Measurements from ENCODE around the gene BRD1. TPM values are rescaled to one million over a fixed set of nuclear protein-coding genes. Genes with fewer than 3 reads are reported as not detected.
A peak's percentile ranks its signal among the peaks of the same experiment; 100 is the strongest.

The BRD1 gene
- total and polyA plus RNA-seq, 7 experiments from 2014 or later, result 2.8 to 130 (median 84.5) TPM

GRCh38 chr22:49726701-49727101, 101.0 kb downstream of the BRD1 start:
- Mint-ChIP-seq H3K9me3 (peaks cover 0 to 2% (median 0%) of the 10 kb centered on the region in 11 donors), H3K4me1 (peaks cover 3 to 39% (median 23%) of the 10 kb centered on the region in 7 donors), H3K36me3 (peaks cover 0 to 4% (median 0%) of the 10 kb centered on the region in 5 donors), H3K4me3 (peak overlapping the region in 1 of 10 donors; percentile 16), H3K27ac (no peak overlapping the region), H3K27me3 (peaks cover 24 to 48% (median 29%) of the 10 kb centered on the region in 5 donors)
- Histone ChIP-seq H3K27ac (ENCODE audit: low read depth, low read length) (no peak overlapping the region), H3K4me1 (ENCODE audit: control insufficient read depth in 2 of 2, insufficient read depth in 2 of 2, low read length in 2 of 2) (peaks cover 5 to 10% of the 10 kb centered on the region in 2 donors), H3K36me3 (ENCODE audit: control insufficient read depth in 2 of 3, insufficient read depth in 3 of 3, low read length in 3 of 3) (no peaks in the 10 kb centered on the region), H3K27me3 (ENCODE audit: control insufficient read depth in 2 of 2, insufficient read depth in 2 of 2, low read length in 2 of 2) (peaks cover 0 to 5% of the 10 kb centered on the region in 2 donors), H3K4me3 (ENCODE audit: low read length) (no peak overlapping the region), H3K9me3 (ENCODE audit: control insufficient read depth in 2 of 3, low read length in 3 of 3) (no peaks in the 10 kb centered on the region)
- DNase-seq, result no peak
- CTCF ChIA-PET, result interaction anchor here (0.5 kb wide), 1 partner anchor 251 kb away, joined by 3 read pairs; no protein-coding TSS in a partner anchor
- POLR2A ChIA-PET, result no interaction called here
- intact Hi-C loops (cut with micrococcal nuclease), result no loop called here
- ATAC-seq, result no peak

- H3K27me3 Mint-ChIP-seq, result peaks cover 20 to 43% (median 28%) of the 10 kb centered on the region in 5 donors
- H3K4me3 Mint-ChIP-seq, result peak overlapping the region in 7 of 10 donors; percentile 16 to 91 (median 29)
- Histone ChIP-seq H3K4me3 (ENCODE audit: low read length) (no peak overlapping the region), H3K27ac (ENCODE audit: low read depth, low read length) (no peak overlapping the region), H3K36me3 (ENCODE audit: control insufficient read depth in 2 of 3, insufficient read depth in 3 of 3, low read length in 3 of 3) (no peaks in the 10 kb centered on the region), H3K4me1 (ENCODE audit: control insufficient read depth in 2 of 2, insufficient read depth in 2 of 2, low read length in 2 of 2) (peaks cover 5 to 10% of the 10 kb centered on the region in 2 donors), H3K27me3 (ENCODE audit: control insufficient read depth in 2 of 2, insufficient read depth in 2 of 2, low read length in 2 of 2) (peaks cover 0 to 5% of the 10 kb centered on the region in 2 donors), H3K9me3 (ENCODE audit: control insufficient read depth in 2 of 3, low read length in 3 of 3) (no peaks in the 10 kb centered on the region)
- peaks cover 0 to 4% (median 0%) of the 10 kb centered on the region in 5 donors for H3K36me3 Mint-ChIP-seq
- no peak overlapping the region for H3K27ac Mint-ChIP-seq
- intact Hi-C loops (cut with micrococcal nuclease), result no loop called here
- CTCF ChIA-PET, result no interaction called here
- POLR2A ChIA-PET, result no interaction called here
- peaks cover 3 to 39% (median 24%) of the 10 kb centered on the region in 7 donors for H3K4me1 Mint-ChIP-seq
- peaks cover 0 to 2% (median 0%) of the 10 kb centered on the region in 11 donors for H3K9me3 Mint-ChIP-seq
- ATAC-seq (no peak), DNase-seq (no peak)
Measured at GRCh38 chr22:49726022-49726681, 101.5 kb downstream of the BRD1 start.

DNA sequence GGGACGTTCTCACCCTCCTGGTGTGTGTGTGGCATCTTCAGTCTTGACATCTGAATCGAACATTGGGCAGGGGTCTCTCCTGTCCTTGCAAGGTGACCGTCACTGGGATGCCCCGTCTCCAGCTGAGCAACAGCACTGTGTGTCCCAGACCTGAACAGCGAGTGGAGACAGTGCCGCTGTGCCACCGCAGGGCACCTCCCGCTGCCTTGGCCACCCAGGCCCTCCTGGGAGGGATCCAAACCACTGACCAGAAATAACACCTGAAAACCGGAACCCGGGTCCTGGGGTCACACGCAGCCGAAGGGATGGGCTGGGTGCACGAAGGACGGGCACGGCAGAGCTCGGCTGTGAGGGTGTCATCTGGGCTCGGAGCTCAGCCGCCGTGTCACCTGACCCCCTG, 102.2 kb downstream of the BRD1 start:
- no peak overlapping the region for H3K27ac ChIP-seq (ENCODE audit: low read depth, low read length)
- H3K27me3 ChIP-seq (ENCODE audit: control insufficient read depth in 2 of 2, insufficient read depth in 2 of 2, low read length in 2 of 2), result peaks cover 0 to 5% of the 10 kb centered on the region in 2 donors
- H3K27me3 Mint-ChIP-seq, result peaks cover 13 to 41% (median 24%) of the 10 kb centered on the region in 5 donors
- ATAC-seq (no peak), DNase-seq (no peak)
- H3K4me3 ChIP-seq (ENCODE audit: low read length), result no peak overlapping the region
- H3K9me3 ChIP-seq (ENCODE audit: control insufficient read depth in 2 of 3, low read length in 3 of 3), result no peaks in the 10 kb centered on the region
- peaks cover 3 to 39% (median 24%) of the 10 kb centered on the region in 7 donors for H3K4me1 Mint-ChIP-seq
- CTCF ChIA-PET, result no interaction called here
- H3K36me3 Mint-ChIP-seq, result peaks cover 0 to 3% (median 0%) of the 10 kb centered on the region in 5 donors
- H3K4me1 ChIP-seq (ENCODE audit: control insufficient read depth in 2 of 2, insufficient read depth in 2 of 2, low read length in 2 of 2), result peaks cover 5 to 10% of the 10 kb centered on the region in 2 donors
- intact Hi-C loops (cut with micrococcal nuclease), result loop anchor here in 1 of 2 donors (1.0 kb wide), 1 partner anchor 420 kb away; no protein-coding TSS in a partner anchor
- peaks cover 0 to 2% (median 0%) of the 10 kb centered on the region in 11 donors for H3K9me3 Mint-ChIP-seq
- H3K27ac Mint-ChIP-seq, result peak overlapping the region in 1 of 9 donors; percentile 74
- H3K36me3 ChIP-seq (ENCODE audit: control insufficient read depth in 2 of 3, insufficient read depth in 3 of 3, low read length in 3 of 3), result no peaks in the 10 kb centered on the region
- POLR2A ChIA-PET, result no interaction called here
- H3K4me3 Mint-ChIP-seq, result peak overlapping the region in 5 of 10 donors; percentile 35 to 91 (median 63)

GRCh38 chr22:49724893-49725489, 102.7 kb downstream of the BRD1 start:
- Mint-ChIP-seq H3K4me1 (peaks cover 3 to 35% (median 24%) of the 10 kb centered on the region in 7 donors), H3K9me3 (no peaks in the 10 kb centered on the region), H3K36me3 (no peaks in the 10 kb centered on the region), H3K27ac (peak overlapping the region in 2 of 9 donors; percentile 52 to 84), H3K27me3 (peaks cover 10 to 38% (median 20%) of the 10 kb centered on the region in 5 donors), H3K4me3 (peak overlapping the region; percentile 32 to 99 (median 84))
- Histone ChIP-seq H3K4me3 (ENCODE audit: low read length) (peak overlapping the region; percentile 69), H3K27ac (ENCODE audit: low read depth, low read length) (peak overlapping the region; percentile 65), H3K36me3 (ENCODE audit: control insufficient read depth in 2 of 3, insufficient read depth in 3 of 3, low read length in 3 of 3) (no peaks in the 10 kb centered on the region), H3K9me3 (ENCODE audit: control insufficient read depth in 2 of 3, low read length in 3 of 3) (no peaks in the 10 kb centered on the region), H3K27me3 (ENCODE audit: control insufficient read depth in 2 of 2, insufficient read depth in 2 of 2, low read length in 2 of 2) (peaks cover 0 to 5% of the 10 kb centered on the region in 2 donors), H3K4me1 (ENCODE audit: control insufficient read depth in 2 of 2, insufficient read depth in 2 of 2, low read length in 2 of 2) (peaks cover 5 to 10% of the 10 kb centered on the region in 2 donors)
- ChIA-PET POLR2A (no interaction called here), CTCF (interaction anchor here (1.5 kb wide), 1 partner anchor 678 kb away, joined by 3 read pairs; no protein-coding TSS in a partner anchor)
- intact Hi-C loops (cut with micrococcal nuclease), result loop anchor here in 1 of 2 donors (1.0 to 5.0 kb wide), 2 partner anchors 68 to 420 kb away; no protein-coding TSS in a partner anchor
- DNase-seq (peak; percentile 37 to 79 (median 63)), ATAC-seq (peak; percentile 83)

DNA sequence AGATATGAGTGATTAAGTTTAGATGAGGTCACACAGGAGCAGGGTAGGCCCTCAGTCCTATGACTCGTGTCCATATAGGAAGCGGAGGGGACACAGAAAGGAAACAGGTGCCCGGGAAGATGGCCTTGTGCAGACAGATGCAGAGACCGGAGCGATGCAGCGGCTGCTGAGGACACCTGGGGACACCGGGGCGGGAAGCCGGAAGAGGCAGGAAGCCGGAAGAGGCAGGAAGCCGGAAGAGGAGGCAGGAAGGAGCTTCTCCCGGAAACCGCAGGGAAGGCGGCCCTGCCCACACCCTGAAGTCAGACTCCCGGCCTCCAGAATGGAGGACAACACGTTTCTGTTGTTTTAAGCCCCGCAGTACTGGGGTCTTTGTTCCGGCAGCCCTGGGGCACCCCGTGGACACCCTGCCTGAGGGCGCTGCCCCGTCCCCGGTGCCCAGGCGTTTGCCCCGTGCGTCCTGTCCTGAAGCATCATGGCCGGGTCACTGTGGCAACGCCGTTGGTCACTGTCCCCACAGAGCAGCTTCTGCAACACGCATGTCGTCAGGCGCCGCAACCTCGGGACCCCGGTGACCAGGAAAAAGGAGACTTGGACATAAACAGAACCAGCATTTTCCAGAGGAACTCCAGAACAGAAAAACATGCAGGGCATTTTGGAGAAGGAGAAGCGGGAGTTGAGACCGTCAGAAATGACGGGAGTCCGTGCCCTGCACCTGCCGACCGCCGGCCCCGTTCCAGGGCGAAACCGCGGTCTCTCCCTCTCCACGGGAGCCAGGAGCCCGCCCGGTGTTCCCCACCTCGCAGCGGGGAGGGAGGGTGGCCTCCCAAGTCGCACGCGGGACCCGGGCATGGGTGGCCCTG, 103.4 kb downstream of the BRD1 start:
- ATAC-seq, result no peak
- peaks cover 5 to 10% of the 10 kb centered on the region in 2 donors for H3K4me1 ChIP-seq (ENCODE audit: control insufficient read depth in 2 of 2, insufficient read depth in 2 of 2, low read length in 2 of 2)
- H3K4me3 Mint-ChIP-seq, result peak overlapping the region; percentile 86 to 99 (median 96)
- peaks cover 3 to 35% (median 24%) of the 10 kb centered on the region in 7 donors for H3K4me1 Mint-ChIP-seq
- peak overlapping the region; percentile 69 for H3K4me3 ChIP-seq (ENCODE audit: low read length)
- peak overlapping the region; percentile 82 to 97 (median 93) for H3K27ac Mint-ChIP-seq
- H3K36me3 Mint-ChIP-seq, result no peaks in the 10 kb centered on the region
- intact Hi-C loops (cut with micrococcal nuclease), result loop anchor here in 1 of 2 donors (5.0 kb wide), 1 partner anchor 67 kb away; no protein-coding TSS in a partner anchor
- ChIA-PET POLR2A (no interaction called here), CTCF (interaction anchor here (1.5 kb wide), 1 partner anchor 677 kb away, joined by 3 read pairs; no protein-coding TSS in a partner anchor)
- no peaks in the 10 kb centered on the region for H3K9me3 Mint-ChIP-seq
- peak in 5 of 9 donors; percentile 21 to 34 (median 24) for DNase-seq
- H3K36me3 ChIP-seq (ENCODE audit: control insufficient read depth in 2 of 3, insufficient read depth in 3 of 3, low read length in 3 of 3), result no peaks in the 10 kb centered on the region
- H3K27me3 Mint-ChIP-seq, result peaks cover 10 to 36% (median 19%) of the 10 kb centered on the region in 5 donors
- H3K27me3 ChIP-seq (ENCODE audit: control insufficient read depth in 2 of 2, insufficient read depth in 2 of 2, low read length in 2 of 2), result peaks cover 0 to 5% of the 10 kb centered on the region in 2 donors
- peak overlapping the region; percentile 65 for H3K27ac ChIP-seq (ENCODE audit: low read depth, low read length)
- no peaks in the 10 kb centered on the region for H3K9me3 ChIP-seq (ENCODE audit: control insufficient read depth in 2 of 3, low read length in 3 of 3)
